DOHH2 (cell line): ENCODE measurements around the gene PDGFD.

Experiments used
- H3F3A ChIP-seq: fragments of 200-600 bp; sonication (generic), shearing (Covaris generic); 2 replicates; pipeline ENCODE4 v1.6.0; 2016; ENCODE audit warnings: antibody characterized with exemption, mild to moderate bottlenecking; ENCODE audit not compliant: control insufficient read depth, insufficient read depth
- H3K27ac ChIP-seq: fragments of 200-600 bp; sonication (generic); 2 replicates; pipeline ENCODE4 v1.5.1; 2014; ENCODE audit warnings: low read depth, mild to moderate bottlenecking, low read length, moderate library complexity
- H3K27me3 ChIP-seq: fragments of 200-600 bp; sonication (generic); 2 replicates; pipeline ENCODE4 v1.6.1; 2014; ENCODE audit warnings: mild to moderate bottlenecking, low read length, mixed read lengths; ENCODE audit not compliant: control insufficient read depth
- H3K36me3 ChIP-seq: fragments of 200-600 bp; sonication (generic); 2 replicates; pipeline ENCODE4 v1.6.1; 2014; ENCODE audit warnings: mild to moderate bottlenecking, low read length, moderate library complexity, mixed read lengths; ENCODE audit not compliant: control insufficient read depth
- H3K4me1 ChIP-seq: fragments of 200-600 bp; sonication (generic); 2 replicates; pipeline ENCODE4 v1.6.1; 2014; ENCODE audit warnings: mild to moderate bottlenecking, low read length, mixed read lengths; ENCODE audit not compliant: control insufficient read depth
- H3K4me2 ChIP-seq: fragments of 200-600 bp; sonication (generic); 2 replicates; pipeline ENCODE4 v1.6.0; 2014; ENCODE audit warnings: mild to moderate bottlenecking, low read length, moderate library complexity
- H3K4me3 ChIP-seq: fragments of 200-600 bp; sonication (generic); 2 replicates; pipeline ENCODE4 v1.5.1; 2014; ENCODE audit warnings: mild to moderate bottlenecking, low read length, mixed read lengths
- H3K79me2 ChIP-seq: fragments of 200-600 bp; sonication (generic); 2 replicates; pipeline ENCODE4 v1.6.1; 2014; ENCODE audit warnings: mild to moderate bottlenecking, low read length, mixed read lengths; ENCODE audit not compliant: control insufficient read depth
- H3K9me2 ChIP-seq: fragments of 200-600 bp; sonication (generic); replicated peaks from 2 replicates; pipeline ENCODE4 v1.6.1; 2014; ENCODE audit warnings: mild to moderate bottlenecking, low read length, mixed read lengths; ENCODE audit not compliant: control insufficient read depth
- H3K9me3 ChIP-seq: fragments of 200-600 bp; sonication (generic); 2 replicates; pipeline ENCODE4 v1.6.1; 2014; ENCODE audit warnings: antibody characterized with exemption, low read length, mixed read lengths; ENCODE audit not compliant: control insufficient read depth, insufficient read depth
- H4K20me1 ChIP-seq: fragments of 200-600 bp; sonication (generic); 2 replicates; pipeline ENCODE4 v1.6.0; 2014; ENCODE audit warnings: low read depth, mild to moderate bottlenecking, antibody characterized with exemption, low read length, moderate library complexity; ENCODE audit not compliant: control insufficient read depth, insufficient read depth
- EZH2phosphoT487 ChIP-seq: fragments of 200-600 bp; sonication (generic); IDR thresholded peaks from 2 replicates; pipeline ENCODE4 v1.6.1; 2017; ENCODE audit warnings: borderline replicate concordance, mild to moderate bottlenecking, antibody characterized with exemption, low read length, moderate library complexity, mixed read lengths
- TF ChIP-seq, protein P1 (sequence below): fragments of 200-600 bp; sonication (generic); IDR thresholded peaks from one replicate; pipeline ENCODE4 v1.5.1; 2014; ENCODE audit warnings: antibody characterized with exemption, mild to moderate bottlenecking, low read depth, low read length; ENCODE audit not compliant: poor library complexity, severe bottlenecking

PDGFD gene

GRCh38 chr11:104199053-104199452, 35.1 kb upstream of the PDGFD start:
- TF ChIP-seq EZH2phosphoT487 = no peak
- TF ChIP-seq, protein P1, sequence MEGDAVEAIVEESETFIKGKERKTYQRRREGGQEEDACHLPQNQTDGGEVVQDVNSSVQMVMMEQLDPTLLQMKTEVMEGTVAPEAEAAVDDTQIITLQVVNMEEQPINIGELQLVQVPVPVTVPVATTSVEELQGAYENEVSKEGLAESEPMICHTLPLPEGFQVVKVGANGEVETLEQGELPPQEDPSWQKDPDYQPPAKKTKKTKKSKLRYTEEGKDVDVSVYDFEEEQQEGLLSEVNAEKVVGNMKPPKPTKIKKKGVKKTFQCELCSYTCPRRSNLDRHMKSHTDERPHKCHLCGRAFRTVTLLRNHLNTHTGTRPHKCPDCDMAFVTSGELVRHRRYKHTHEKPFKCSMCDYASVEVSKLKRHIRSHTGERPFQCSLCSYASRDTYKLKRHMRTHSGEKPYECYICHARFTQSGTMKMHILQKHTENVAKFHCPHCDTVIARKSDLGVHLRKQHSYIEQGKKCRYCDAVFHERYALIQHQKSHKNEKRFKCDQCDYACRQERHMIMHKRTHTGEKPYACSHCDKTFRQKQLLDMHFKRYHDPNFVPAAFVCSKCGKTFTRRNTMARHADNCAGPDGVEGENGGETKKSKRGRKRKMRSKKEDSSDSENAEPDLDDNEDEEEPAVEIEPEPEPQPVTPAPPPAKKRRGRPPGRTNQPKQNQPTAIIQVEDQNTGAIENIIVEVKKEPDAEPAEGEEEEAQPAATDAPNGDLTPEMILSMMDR = no peak

DNA sequence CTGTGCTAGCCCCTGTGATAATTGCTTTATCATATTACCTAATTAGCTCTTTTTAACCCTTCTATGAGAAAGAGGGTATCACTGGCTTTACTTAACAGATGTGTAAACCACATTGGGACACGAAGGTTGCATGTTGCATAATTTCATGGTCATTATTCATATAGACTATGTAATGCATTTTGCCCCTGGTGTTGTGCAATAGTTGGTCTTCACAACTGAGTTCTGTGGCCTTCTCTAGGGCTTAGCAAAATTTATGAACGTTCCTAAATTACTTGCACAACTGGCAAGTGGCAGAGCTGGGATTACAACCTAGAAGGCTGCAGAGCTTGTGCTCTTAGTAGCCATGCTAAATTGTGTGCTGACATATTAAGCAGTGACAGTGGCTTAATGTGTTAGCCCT, 34.6 kb upstream of the PDGFD start:
- H3K36me3 ChIP-seq = no peaks in the 10 kb centered on the region
- H3K4me2 ChIP-seq = no peak overlapping the region
- no peak overlapping the region for H3K4me3 ChIP-seq
- no peaks in the 10 kb centered on the region for H3K9me3 ChIP-seq
- no peaks in the 10 kb centered on the region for H3F3A ChIP-seq
- no peaks in the 10 kb centered on the region for H3K9me2 ChIP-seq
- H3K79me2 ChIP-seq = no peaks in the 10 kb centered on the region
- no peaks in the 10 kb centered on the region for H3K4me1 ChIP-seq
- H3K27me3 ChIP-seq = no peaks in the 10 kb centered on the region
- no peaks in the 10 kb centered on the region for H4K20me1 ChIP-seq
- TF ChIP-seq, protein P1 = no peak
- TF ChIP-seq EZH2phosphoT487 = no peak
- no peak overlapping the region for H3K27ac ChIP-seq

More at GRCh38 chr11:104199053-104199452, 35.1 kb upstream of the PDGFD start:
- Histone ChIP-seq H3K27me3 (no peaks in the 10 kb centered on the region), H3K4me1 (no peaks in the 10 kb centered on the region), H3K9me2 (no peaks in the 10 kb centered on the region), H3K79me2 (no peaks in the 10 kb centered on the region), H3K4me2 (no peak overlapping the region), H3K4me3 (no peak overlapping the region), H3K27ac (no peak overlapping the region), H3K36me3 (no peaks in the 10 kb centered on the region), H3F3A (no peaks in the 10 kb centered on the region), H3K9me3 (no peaks in the 10 kb centered on the region), H4K20me1 (no peaks in the 10 kb centered on the region)

- TF ChIP-seq EZH2phosphoT487 = no peak
- TF ChIP-seq, protein P1 = no peak
- no peak overlapping the region for H3K4me2 ChIP-seq
- no peaks in the 10 kb centered on the region for H4K20me1 ChIP-seq
- no peaks in the 10 kb centered on the region for H3K27me3 ChIP-seq
- no peak overlapping the region for H3K4me3 ChIP-seq
- H3F3A ChIP-seq = no peaks in the 10 kb centered on the region
- H3K79me2 ChIP-seq = no peaks in the 10 kb centered on the region
- no peaks in the 10 kb centered on the region for H3K9me3 ChIP-seq
- H3K27ac ChIP-seq = no peak overlapping the region
- no peaks in the 10 kb centered on the region for H3K9me2 ChIP-seq
- no peaks in the 10 kb centered on the region for H3K36me3 ChIP-seq
- no peaks in the 10 kb centered on the region for H3K4me1 ChIP-seq
Measured at GRCh38 chr11:104191124-104191523, 27.2 kb upstream of the PDGFD start.

GRCh38 chr11:104183593-104183992, 19.6 kb upstream of the PDGFD start:
- H3K4me1 ChIP-seq = no peaks in the 10 kb centered on the region
- H3K9me2 ChIP-seq = no peaks in the 10 kb centered on the region
- H3K9me3 ChIP-seq = no peaks in the 10 kb centered on the region
- no peaks in the 10 kb centered on the region for H4K20me1 ChIP-seq
- H3K36me3 ChIP-seq = no peaks in the 10 kb centered on the region
- no peaks in the 10 kb centered on the region for H3F3A ChIP-seq
- no peak overlapping the region for H3K4me2 ChIP-seq
- no peak overlapping the region for H3K27ac ChIP-seq
- H3K4me3 ChIP-seq = no peak overlapping the region
- no peaks in the 10 kb centered on the region for H3K79me2 ChIP-seq
- TF ChIP-seq, protein P1 = no peak
- TF ChIP-seq EZH2phosphoT487 = no peak
- H3K27me3 ChIP-seq = no peaks in the 10 kb centered on the region
